ENCODE measurements around the gene NUDCD2. TPM values are rescaled to one million over a fixed set of nuclear protein-coding genes. Genes with fewer than 3 reads are reported as not detected.

NUDCD2 gene
- total RNA-seq, 2 donors from 2014 or later, result 2.0 to 2.5 TPM

DNA sequence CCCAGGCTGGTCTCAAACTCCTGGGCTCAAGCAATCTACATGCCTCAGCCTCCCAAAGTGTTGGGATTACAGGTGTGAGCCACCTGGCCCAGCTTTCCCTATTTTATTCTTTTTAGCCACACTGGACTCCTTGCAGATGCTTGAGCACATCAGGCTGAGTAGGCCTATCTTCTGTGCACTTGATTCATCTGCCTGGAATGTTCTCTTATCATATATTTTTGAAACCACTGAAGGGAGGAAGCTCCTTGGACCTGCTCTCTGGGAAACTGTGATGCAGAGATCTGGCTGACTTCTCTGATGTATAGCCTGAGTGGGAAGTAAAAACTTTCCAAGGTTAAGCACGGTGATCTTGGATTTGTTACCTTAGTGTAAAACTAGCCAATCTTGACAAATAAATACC, 39.0 kb upstream of the NUDCD2 start:
- Histone ChIP-seq H3K4me3 (no peak overlapping the region), H3K36me3 (no peaks in the 10 kb centered on the region), H3K9me3 (no peaks in the 10 kb centered on the region), H3K4me1 (peaks cover 0 to 12% of the 10 kb centered on the region in 2 donors), H3K27ac (no peak overlapping the region), H3K27me3 (no peaks in the 10 kb centered on the region)
- DNase-seq (ENCODE audit: low spot score), result no peak
- TF ChIP-seq, protein P1, sequence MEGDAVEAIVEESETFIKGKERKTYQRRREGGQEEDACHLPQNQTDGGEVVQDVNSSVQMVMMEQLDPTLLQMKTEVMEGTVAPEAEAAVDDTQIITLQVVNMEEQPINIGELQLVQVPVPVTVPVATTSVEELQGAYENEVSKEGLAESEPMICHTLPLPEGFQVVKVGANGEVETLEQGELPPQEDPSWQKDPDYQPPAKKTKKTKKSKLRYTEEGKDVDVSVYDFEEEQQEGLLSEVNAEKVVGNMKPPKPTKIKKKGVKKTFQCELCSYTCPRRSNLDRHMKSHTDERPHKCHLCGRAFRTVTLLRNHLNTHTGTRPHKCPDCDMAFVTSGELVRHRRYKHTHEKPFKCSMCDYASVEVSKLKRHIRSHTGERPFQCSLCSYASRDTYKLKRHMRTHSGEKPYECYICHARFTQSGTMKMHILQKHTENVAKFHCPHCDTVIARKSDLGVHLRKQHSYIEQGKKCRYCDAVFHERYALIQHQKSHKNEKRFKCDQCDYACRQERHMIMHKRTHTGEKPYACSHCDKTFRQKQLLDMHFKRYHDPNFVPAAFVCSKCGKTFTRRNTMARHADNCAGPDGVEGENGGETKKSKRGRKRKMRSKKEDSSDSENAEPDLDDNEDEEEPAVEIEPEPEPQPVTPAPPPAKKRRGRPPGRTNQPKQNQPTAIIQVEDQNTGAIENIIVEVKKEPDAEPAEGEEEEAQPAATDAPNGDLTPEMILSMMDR (IDR thresholded peaks at IDR 0.05), result no peak

DNA sequence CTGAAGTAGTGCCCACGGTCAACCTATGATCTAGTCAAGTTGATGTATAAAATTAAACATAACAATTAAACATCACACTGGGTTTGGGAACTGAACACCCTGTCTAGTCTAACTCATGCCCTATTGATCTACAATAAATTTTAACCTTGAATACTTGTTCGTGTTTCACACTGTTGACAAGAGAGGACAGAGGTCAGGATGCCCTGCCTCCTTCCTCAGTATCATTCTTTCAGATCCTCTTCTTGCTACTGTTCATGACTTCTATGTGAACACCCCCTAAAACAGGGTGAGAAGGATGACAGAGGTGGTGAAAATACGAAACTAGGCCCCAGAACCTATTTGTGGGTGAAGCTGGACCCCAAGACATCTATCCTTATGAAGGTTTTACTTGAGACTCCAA, 37.4 kb upstream of the NUDCD2 start:
- no peak overlapping the region for H3K27ac ChIP-seq
- H3K4me1 ChIP-seq, result peaks cover 0 to 2% of the 10 kb centered on the region in 2 donors
- no peak for DNase-seq (ENCODE audit: low spot score)
- H3K4me3 ChIP-seq, result no peak overlapping the region
- TF ChIP-seq, protein P1 (IDR thresholded peaks at IDR 0.05), result no peak
- H3K9me3 ChIP-seq, result no peaks in the 10 kb centered on the region
- H3K36me3 ChIP-seq, result no peaks in the 10 kb centered on the region
- H3K27me3 ChIP-seq, result no peaks in the 10 kb centered on the region

DNA sequence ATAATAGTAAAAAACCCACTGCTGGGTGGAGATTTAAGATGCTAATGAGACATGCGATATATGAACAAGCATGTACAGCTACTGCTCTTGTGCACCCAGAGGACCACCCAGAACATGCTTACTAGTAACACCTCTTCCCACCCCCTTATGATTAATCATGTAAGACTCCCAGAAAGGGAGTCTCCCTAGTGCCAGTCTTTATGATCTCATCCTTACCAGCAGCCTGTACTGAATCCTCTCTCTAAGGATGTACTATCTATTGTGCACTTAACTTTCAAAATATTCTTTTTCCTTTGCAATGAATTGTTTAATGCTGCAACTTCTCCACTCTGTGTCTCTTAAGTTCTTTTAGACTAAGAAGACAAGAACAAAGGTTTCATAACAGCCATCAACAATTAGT, 36.4 kb upstream of the NUDCD2 start:
- Histone ChIP-seq H3K9me3 (no peaks in the 10 kb centered on the region), H3K27me3 (no peaks in the 10 kb centered on the region), H3K4me1 (no peaks in the 10 kb centered on the region), H3K36me3 (no peaks in the 10 kb centered on the region), H3K27ac (no peak overlapping the region), H3K4me3 (no peak overlapping the region)
- TF ChIP-seq, protein P1 (IDR thresholded peaks at IDR 0.05), result no peak
- no peak for DNase-seq (ENCODE audit: low spot score)

DNA sequence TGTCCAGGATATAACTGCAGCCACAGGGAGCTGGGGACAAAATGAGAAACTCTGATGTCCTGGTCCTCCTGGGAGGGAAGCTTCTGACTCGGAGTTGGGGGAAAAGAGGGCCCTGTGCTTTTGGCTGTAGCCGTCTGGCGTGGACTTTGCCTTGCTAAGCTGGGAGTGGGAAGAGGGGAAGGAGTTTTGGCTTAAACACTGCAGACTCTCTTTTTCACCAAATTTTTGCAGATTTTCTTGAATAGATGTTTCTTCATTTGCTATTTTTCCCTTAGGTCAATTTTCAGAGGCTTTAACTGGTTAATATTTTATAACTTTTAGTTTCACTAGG, 29.8 kb upstream of the NUDCD2 start:
- Histone ChIP-seq H3K9me3 (no peaks in the 10 kb centered on the region), H3K27ac (no peak overlapping the region), H3K4me1 (no peaks in the 10 kb centered on the region), H3K27me3 (no peaks in the 10 kb centered on the region), H3K4me3 (no peak overlapping the region), H3K36me3 (no peaks in the 10 kb centered on the region)
- DNase-seq (ENCODE audit: low spot score), result no peak
- TF ChIP-seq, protein P1 (IDR thresholded peaks at IDR 0.05), result no peak

DNA sequence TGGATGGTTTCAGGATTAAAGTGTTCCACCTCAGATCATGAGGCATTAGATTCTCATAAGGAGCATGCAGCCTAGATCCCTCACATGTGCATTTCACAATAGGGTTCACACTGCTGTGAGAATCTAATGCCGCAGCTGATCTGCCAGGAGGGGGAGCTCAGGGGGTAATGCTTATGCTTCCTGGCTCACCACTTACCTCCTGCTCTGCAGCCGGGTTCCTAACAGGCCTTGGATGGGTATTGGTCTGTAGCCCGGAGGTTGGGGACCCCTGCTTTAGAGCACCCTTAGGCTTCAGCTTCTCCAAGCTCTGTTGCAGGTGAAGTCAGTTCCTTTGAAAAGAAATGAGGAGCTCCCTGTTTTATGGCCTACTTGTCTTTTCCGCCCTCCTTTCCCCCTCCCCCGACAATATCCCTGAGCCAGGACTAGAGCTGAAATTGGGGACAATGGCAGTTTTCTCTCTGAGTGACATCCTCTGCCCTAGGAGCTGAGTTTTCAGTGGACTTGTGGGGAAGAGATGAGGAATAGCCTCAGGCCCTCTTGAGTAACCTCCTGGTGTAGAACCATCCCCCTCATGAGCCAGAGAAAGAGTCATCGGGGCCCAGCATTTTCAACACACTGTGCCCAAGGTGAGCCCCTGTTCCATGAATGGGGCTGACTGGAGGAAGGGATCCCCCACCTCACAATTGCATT, 29.3 kb upstream of the NUDCD2 start:
- Histone ChIP-seq H3K27ac (no peak overlapping the region), H3K4me3 (no peak overlapping the region), H3K27me3 (no peaks in the 10 kb centered on the region), H3K9me3 (no peaks in the 10 kb centered on the region), H3K36me3 (no peaks in the 10 kb centered on the region), H3K4me1 (no peaks in the 10 kb centered on the region)
- no peak for DNase-seq (ENCODE audit: low spot score)
- TF ChIP-seq, protein P1 (IDR thresholded peaks at IDR 0.05), result no peak

DNA sequence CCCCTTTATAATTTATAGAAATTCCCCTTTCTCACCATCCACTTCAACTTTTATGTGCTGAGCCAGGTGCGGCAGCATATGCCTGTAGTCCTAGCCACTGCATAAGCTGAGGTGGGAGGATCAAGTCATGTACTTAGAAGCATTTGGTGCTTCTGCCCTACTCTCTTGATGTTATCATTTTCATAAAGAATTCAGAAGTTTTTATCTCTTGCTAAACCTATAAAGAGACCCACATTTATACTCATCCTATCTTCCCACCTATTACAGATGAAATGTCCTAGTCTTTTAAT, 19.0 kb upstream of the NUDCD2 start:
- H3K9me3 ChIP-seq, result no peaks in the 10 kb centered on the region
- no peaks in the 10 kb centered on the region for H3K4me1 ChIP-seq
- no peak overlapping the region for H3K4me3 ChIP-seq
- TF ChIP-seq, protein P1 (IDR thresholded peaks at IDR 0.05), result no peak
- DNase-seq (ENCODE audit: low spot score), result no peak
- no peak overlapping the region for H3K27ac ChIP-seq
- no peaks in the 10 kb centered on the region for H3K27me3 ChIP-seq
- no peaks in the 10 kb centered on the region for H3K36me3 ChIP-seq

Measured in right atrium auricular region (tissue), 2 donors.